Muscle of arm (tissue), 12 donors: ENCODE measurements around the gene SOWAHB. TPM values are rescaled to one million over a fixed set of nuclear protein-coding genes. Genes with fewer than 3 reads are reported as not detected.
A peak's percentile ranks its signal among the peaks of the same experiment; 100 is the strongest.

ENCODE experiments used
- DNase-seq: peaks from one replicate; pipeline ENCODE4 v3.0.0-alpha.2; 2013
- polyA plus RNA-seq, 12 donors: library from polyadenylated mRNA; unstranded; fragments of 120-200 nt; gene quantifications; one replicate each; pipeline ENCODE4 v1.2.1, GENCODE V29; 2013; ENCODE audit not compliant: insufficient read length in 12 of 12

Gene SOWAHB
- polyA plus RNA-seq, 12 donors, result 0.07 to 1.0 (median 0.11) TPM; not detected in 3

GRCh38 chr4:76857074-76857409, 40.9 kb downstream of the SOWAHB start:
- DNase-seq, result peak; percentile 45

- peak; percentile 49 for DNase-seq
Observed at GRCh38 chr4:76856243-76857073, 41.5 kb downstream of the SOWAHB start.

- DNase-seq, result no peak
Observed at GRCh38 chr4:76854858-76855257, 43.1 kb downstream of the SOWAHB start.

GRCh38 chr4:76851375-76851774, 46.6 kb downstream of the SOWAHB start:
- DNase-seq, result no peak

- no peak for DNase-seq
Observed at GRCh38 chr4:76850010-76850441, 47.9 kb downstream of the SOWAHB start.

Other genes with a start within 250 kb of the SOWAHB start
- 100 to 1,000 TPM in 11 of 12 donors, not detected in 1; 271 to 425 (median 299) TPM for gene SEPTIN11, start 51.6 kb upstream of the SOWAHB start, polyA plus RNA-seq
- 100 to 1,000 TPM in 11 of 12 donors, not detected in 1; 225 to 352 (median 279) TPM for gene CCNI, start 177.8 kb upstream of the SOWAHB start, polyA plus RNA-seq